HG02970 (cell line): ENCODE measurements around the gene TSPAN14.
A peak's percentile ranks its signal among the peaks of the same experiment; 100 is the strongest.
"Not testable (repeated sequence)": the region's sequence is repeated elsewhere in the genome, so short reads cannot be mapped to it uniquely, and the experiment has no call there.

Experiments
- ATAC-seq: cut with Tn5 transposase; IDR thresholded peaks from one replicate; pipeline ENCODE4 v1.9.1; 2021; ENCODE audit warnings: mild to moderate bottlenecking, moderate library complexity, moderate number of reproducible peaks; ENCODE audit not compliant: unreplicated experiment, low FRiP score

Gene TSPAN14

GRCh38 chr10:80539421-80540031 is 85.4 kb downstream of the TSPAN14 start:
- no peak for ATAC-seq

- no peak for ATAC-seq
Measured at GRCh38 chr10:80540136-80540535, 86.0 kb downstream of the TSPAN14 start.

- no peak for ATAC-seq
Measured at GRCh38 chr10:80540618-80540980, 86.5 kb downstream of the TSPAN14 start.

- peak; percentile 53 for ATAC-seq
Measured at GRCh38 chr10:80540981-80541750, 87.1 kb downstream of the TSPAN14 start.

- ATAC-seq: no peak
Measured at GRCh38 chr10:80542053-80542452, 87.9 kb downstream of the TSPAN14 start.

- no peak for ATAC-seq
Measured at GRCh38 chr10:80542652-80543318, 88.7 kb downstream of the TSPAN14 start.

GRCh38 chr10:80543319-80543672 is 89.2 kb downstream of the TSPAN14 start:
- not testable (repeated sequence) for ATAC-seq

GRCh38 chr10:80544316-80544953 is 90.3 kb downstream of the TSPAN14 start:
- no peak for ATAC-seq

GRCh38 chr10:80545258-80545881 is 91.3 kb downstream of the TSPAN14 start:
- ATAC-seq: no peak

GRCh38 chr10:80552151-80552646 is 98.1 kb downstream of the TSPAN14 start:
- ATAC-seq: no peak

GRCh38 chr10:80553436-80553835 is 99.3 kb downstream of the TSPAN14 start:
- no peak for ATAC-seq

- ATAC-seq: no peak
Measured at GRCh38 chr10:80554050-80554449, 99.9 kb downstream of the TSPAN14 start.

- no peak for ATAC-seq
Measured at GRCh38 chr10:80555415-80555814, 101.3 kb downstream of the TSPAN14 start.

- ATAC-seq: no peak
Measured at GRCh38 chr10:80561950-80562349, 107.8 kb downstream of the TSPAN14 start.

- ATAC-seq: no peak
Measured at GRCh38 chr10:80567292-80567691, 113.2 kb downstream of the TSPAN14 start.

- ATAC-seq: no peak
Measured at GRCh38 chr10:80569131-80569895, 115.2 kb downstream of the TSPAN14 start.

- no peak for ATAC-seq
Measured at GRCh38 chr10:80571352-80571751, 117.2 kb downstream of the TSPAN14 start.

GRCh38 chr10:80579181-80579763 is 125.2 kb downstream of the TSPAN14 start:
- ATAC-seq: no peak

- ATAC-seq: no peak
Measured at GRCh38 chr10:80579849-80580637, 125.9 kb downstream of the TSPAN14 start.
